K562 (cell line): Measurements from ENCODE around the gene DPAGT1. TPM values are rescaled to one million over a fixed set of nuclear protein-coding genes. Genes with fewer than 3 reads are reported as not detected.

Source experiments
- ARNT ChIP-seq, 2 experiments: fragments of 450-650 bp; IDR thresholded peaks; 2 replicates each; pipeline ENCODE4 v1.6.1; 2016; ENCODE audit warnings: mild to moderate bottlenecking in 1 of 2
- BRD4 ChIP-seq: fragments of 200-600 bp; sonication (generic); IDR thresholded peaks from 2 replicates; pipeline ENCODE4 v1.6.1; 2017; ENCODE audit warnings: inconsistent platforms
- CCNT2 ChIP-seq: IDR thresholded peaks from 2 replicates; pipeline ENCODE4 v1.6.1; 2011; ENCODE audit warnings: borderline replicate concordance, low read depth, mild to moderate bottlenecking, moderate library complexity, mixed read lengths, low read length; ENCODE audit not compliant: insufficient read length; ENCODE audit errors: extremely low read depth
- ELF4 ChIP-seq: fragments of 450-650 bp; formaldehyde crosslinking; IDR thresholded peaks from 2 replicates; pipeline ENCODE4 v1.4.0; 2022; ENCODE audit warnings: missing genetic modification characterization
- FOXM1 ChIP-seq, 2 experiments: fragments of 450-650 bp in 1 of 2; sonication (generic) in 1 of 2; formaldehyde crosslinking in 1 of 2; IDR thresholded peaks; 2 replicates each; pipeline versions ENCODE4 v1.6.1 to v1.9.0; 2017 to 2022; ENCODE audit warnings: low read depth in 2 of 2, mild to moderate bottlenecking in 2 of 2, missing genetic modification reagents in 1 of 2, moderate library complexity in 1 of 2
- NFIC ChIP-seq: fragments of 450-650 bp; IDR thresholded peaks from 2 replicates; pipeline ENCODE4 v1.6.1; 2017; ENCODE audit warnings: mild to moderate bottlenecking, inconsistent platforms
- NR2C2 ChIP-seq, 2 experiments: fragments of 200-800 bp in 1 of 2; sonication (Bioruptor generic) in 1 of 2; sonication (generic) in 1 of 2; formaldehyde crosslinking in 1 of 2; IDR thresholded peaks; 2 replicates each; pipeline versions ENCODE4 v1.6.1 to v1.8.0; 2016 to 2022; ENCODE audit warnings: mild to moderate bottlenecking in 1 of 2, missing compliant biosample characterization in 1 of 2, missing genetic modification characterization in 1 of 2, missing genetic modification reagents in 1 of 2
- RCOR1 ChIP-seq, 2 experiments: IDR thresholded peaks; 2 replicates each; pipeline ENCODE4 v1.6.1; 2012; ENCODE audit warnings: low read depth in 2 of 2, low read length in 2 of 2, borderline replicate concordance in 1 of 2, improper control_type of control experiment in 1 of 2
- RFX7 ChIP-seq: fragments of 250-450 bp; sonication (Bioruptor Pico); IDR thresholded peaks from 2 replicates; pipeline ENCODE4 v1.5.1; 2021; ENCODE audit warnings: mild to moderate bottlenecking
- TOE1 ChIP-seq, 2 experiments: fragments of 450-650 bp in 1 of 2; sonication (generic) in 1 of 2; formaldehyde crosslinking in 1 of 2; IDR thresholded peaks; 2 replicates each; pipeline versions ENCODE4 v1.7.1 to v1.8.0; 2016 to 2022; ENCODE audit warnings: borderline replicate concordance in 2 of 2, mild to moderate bottlenecking in 2 of 2, antibody characterized with exemption in 1 of 2, inconsistent platforms in 1 of 2, low read depth in 1 of 2, missing genetic modification reagents in 1 of 2, moderate library complexity in 1 of 2
- polyA plus RNA-seq, 8 experiments: library from polyadenylated mRNA; depleted of rRNA in 4 of 8; stranded (reverse) in 5 of 8; unstranded in 3 of 8; fragments of >200 nt; fragmentation: Nextera tagmentation in 2 of 8; fragmentation: Illumina TruSeq in 1 of 8; extraction: Ambion mirVana in 2 of 8; extraction: Trizol in 1 of 8; gene quantifications; 2 replicates each; pipeline versions ENCODE4 v1.2.1 to v1.2.3, GENCODE V29; 2011 to 2014; ENCODE audit warnings: inconsistent platforms in 1 of 8, missing spikeins in 1 of 8
- total RNA-seq, 7 experiments: library from RNA; depleted of rRNA in 6 of 7; stranded (reverse); fragments of >200 nt in 6 of 7; fragmentation: Illumina TruSeq in 2 of 7; extraction: Trizol in 2 of 7; gene quantifications; 2 replicates each; pipeline versions ENCODE4 v1.2.1 to v1.2.3, GENCODE V29; 2011 to 2021; ENCODE audit warnings: low replicate concordance in 1 of 7
- TF ChIP-seq, protein P1 (sequence below): fragments of 450-650 bp; formaldehyde crosslinking; conservative IDR thresholded peaks from 2 replicates; pipeline ENCODE4 v1.4.0; 2022; ENCODE audit warnings: mild to moderate bottlenecking, missing genetic modification characterization
- TF ChIP-seq, protein P2 (sequence below): fragments of 250-450 bp; sonication (Bioruptor Pico); IDR thresholded peaks from 2 replicates; pipeline ENCODE4 v1.5.0; 2020; ENCODE audit warnings: mild to moderate bottlenecking, borderline replicate concordance
- TF ChIP-seq, protein P3 (sequence below): fragments of 450-650 bp; IDR thresholded peaks from one replicate; pipeline ENCODE4 v1.6.1; 2018; ENCODE audit warnings: mild to moderate bottlenecking, moderate library complexity; ENCODE audit not compliant: partially characterized antibody
- TF ChIP-seq, protein P4 (sequence below): sonication (generic); formaldehyde crosslinking; IDR thresholded peaks from 2 replicates; pipeline ENCODE4 v1.8.0; 2022; ENCODE audit warnings: missing genetic modification reagents, mild to moderate bottlenecking, borderline replicate concordance
- TF ChIP-seq, protein P5 (sequence below): fragments of 450-650 bp; IDR thresholded peaks from 2 replicates; pipeline ENCODE4 v1.6.1; 2017; ENCODE audit warnings: antibody characterized with exemption
- TF ChIP-seq, protein P6 (sequence below): fragments of 250-450 bp; sonication (Bioruptor Pico); IDR thresholded peaks from 2 replicates; pipeline ENCODE4 v1.8.0; 2022; ENCODE audit warnings: inconsistent platforms

Gene DPAGT1
- total and polyA plus RNA-seq, 9 of the 15 experiments (the other 6 are each of a cell fraction or from before 2014, with no cell fraction given): 29.9 to 135 (median 85.0) TPM

DNA sequence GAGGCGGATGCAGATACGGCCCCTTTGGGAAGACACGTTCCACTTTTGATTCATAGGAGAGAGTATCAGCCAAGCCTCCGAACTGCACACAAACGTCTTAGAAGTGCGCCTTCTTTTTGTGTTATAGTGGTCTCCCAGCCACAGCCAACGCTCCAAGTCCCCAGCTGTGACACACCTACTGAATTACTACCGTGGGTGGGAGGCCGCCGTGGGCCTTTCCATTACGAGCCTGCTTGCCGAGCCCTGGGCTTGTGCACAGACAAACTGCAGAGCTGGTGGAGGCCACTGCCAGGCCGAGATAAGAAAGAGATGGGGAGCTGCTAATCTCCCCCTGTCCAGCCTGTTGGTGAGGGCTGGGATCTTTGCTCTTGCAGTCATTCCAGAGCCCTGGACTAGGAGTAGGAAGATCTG lies 16.2 kb downstream of the DPAGT1 start (continued):
- TF ChIP-seq, protein P1, sequence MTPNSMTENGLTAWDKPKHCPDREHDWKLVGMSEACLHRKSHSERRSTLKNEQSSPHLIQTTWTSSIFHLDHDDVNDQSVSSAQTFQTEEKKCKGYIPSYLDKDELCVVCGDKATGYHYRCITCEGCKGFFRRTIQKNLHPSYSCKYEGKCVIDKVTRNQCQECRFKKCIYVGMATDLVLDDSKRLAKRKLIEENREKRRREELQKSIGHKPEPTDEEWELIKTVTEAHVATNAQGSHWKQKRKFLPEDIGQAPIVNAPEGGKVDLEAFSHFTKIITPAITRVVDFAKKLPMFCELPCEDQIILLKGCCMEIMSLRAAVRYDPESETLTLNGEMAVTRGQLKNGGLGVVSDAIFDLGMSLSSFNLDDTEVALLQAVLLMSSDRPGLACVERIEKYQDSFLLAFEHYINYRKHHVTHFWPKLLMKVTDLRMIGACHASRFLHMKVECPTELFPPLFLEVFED (CRISPR knock-in tag): no peak
- TF ChIP-seq, protein P2, sequence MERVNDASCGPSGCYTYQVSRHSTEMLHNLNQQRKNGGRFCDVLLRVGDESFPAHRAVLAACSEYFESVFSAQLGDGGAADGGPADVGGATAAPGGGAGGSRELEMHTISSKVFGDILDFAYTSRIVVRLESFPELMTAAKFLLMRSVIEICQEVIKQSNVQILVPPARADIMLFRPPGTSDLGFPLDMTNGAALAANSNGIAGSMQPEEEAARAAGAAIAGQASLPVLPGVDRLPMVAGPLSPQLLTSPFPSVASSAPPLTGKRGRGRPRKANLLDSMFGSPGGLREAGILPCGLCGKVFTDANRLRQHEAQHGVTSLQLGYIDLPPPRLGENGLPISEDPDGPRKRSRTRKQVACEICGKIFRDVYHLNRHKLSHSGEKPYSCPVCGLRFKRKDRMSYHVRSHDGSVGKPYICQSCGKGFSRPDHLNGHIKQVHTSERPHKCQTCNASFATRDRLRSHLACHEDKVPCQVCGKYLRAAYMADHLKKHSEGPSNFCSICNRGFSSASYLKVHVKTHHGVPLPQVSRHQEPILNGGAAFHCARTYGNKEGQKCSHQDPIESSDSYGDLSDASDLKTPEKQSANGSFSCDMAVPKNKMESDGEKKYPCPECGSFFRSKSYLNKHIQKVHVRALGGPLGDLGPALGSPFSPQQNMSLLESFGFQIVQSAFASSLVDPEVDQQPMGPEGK (CRISPR knock-in tag): no peak
- peak; percentile 64 for TF ChIP-seq FOXM1 (IDR thresholded peaks at IDR 0.05; ENCODE audit: low read depth)
- no peak for TF ChIP-seq FOXM1 (CRISPR knock-in tag; IDR thresholded peaks at IDR 0.05; ENCODE audit: low read depth)
- peak in 1 of 2 experiments; percentile 82; a peak in 3 of 4 replicates for TF ChIP-seq RCOR1 (IDR thresholded peaks at IDR 0.05; ENCODE audit: borderline replicate concordance in 1 of 2, low read depth in 2 of 2, low read length in 2 of 2)
- TF ChIP-seq, protein P3, sequence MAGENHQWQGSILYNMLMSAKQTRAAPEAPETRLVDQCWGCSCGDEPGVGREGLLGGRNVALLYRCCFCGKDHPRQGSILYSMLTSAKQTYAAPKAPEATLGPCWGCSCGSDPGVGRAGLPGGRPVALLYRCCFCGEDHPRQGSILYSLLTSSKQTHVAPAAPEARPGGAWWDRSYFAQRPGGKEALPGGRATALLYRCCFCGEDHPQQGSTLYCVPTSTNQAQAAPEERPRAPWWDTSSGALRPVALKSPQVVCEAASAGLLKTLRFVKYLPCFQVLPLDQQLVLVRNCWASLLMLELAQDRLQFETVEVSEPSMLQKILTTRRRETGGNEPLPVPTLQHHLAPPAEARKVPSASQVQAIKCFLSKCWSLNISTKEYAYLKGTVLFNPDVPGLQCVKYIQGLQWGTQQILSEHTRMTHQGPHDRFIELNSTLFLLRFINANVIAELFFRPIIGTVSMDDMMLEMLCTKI: no peak
- TF ChIP-seq BRD4: no peak
- peak; percentile 93 for TF ChIP-seq CCNT2
- peak; percentile 87 for TF ChIP-seq NFIC
- no peak for TF ChIP-seq RFX7
- no peak for TF ChIP-seq TOE1 (IDR thresholded peaks at IDR 0.05; ENCODE audit: borderline replicate concordance)
- TF ChIP-seq TOE1 (CRISPR knock-in tag; IDR thresholded peaks at IDR 0.05; ENCODE audit: borderline replicate concordance, low read depth): 0 out of 2 replicates have a peak, but pooled peaks have one; percentile 29
- TF ChIP-seq NR2C2 (CRISPR knock-in tag; IDR thresholded peaks at IDR 0.05): peak; percentile 50; the same call in 1 of the 2 replicates
- TF ChIP-seq NR2C2 (tag; IDR thresholded peaks at IDR 0.05): no peak; the same call in 1 of the 2 replicates
- 0 out of 4 replicates have a peak, but pooled peaks of 1 of the 2 experiments have one; percentile 26 for TF ChIP-seq ARNT (IDR thresholded peaks at IDR 0.05)
- TF ChIP-seq, protein P4, sequence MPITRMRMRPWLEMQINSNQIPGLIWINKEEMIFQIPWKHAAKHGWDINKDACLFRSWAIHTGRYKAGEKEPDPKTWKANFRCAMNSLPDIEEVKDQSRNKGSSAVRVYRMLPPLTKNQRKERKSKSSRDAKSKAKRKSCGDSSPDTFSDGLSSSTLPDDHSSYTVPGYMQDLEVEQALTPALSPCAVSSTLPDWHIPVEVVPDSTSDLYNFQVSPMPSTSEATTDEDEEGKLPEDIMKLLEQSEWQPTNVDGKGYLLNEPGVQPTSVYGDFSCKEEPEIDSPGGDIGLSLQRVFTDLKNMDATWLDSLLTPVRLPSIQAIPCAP: no peak
- no peak for TF ChIP-seq ELF4 (CRISPR knock-in tag)
- TF ChIP-seq, protein P5, sequence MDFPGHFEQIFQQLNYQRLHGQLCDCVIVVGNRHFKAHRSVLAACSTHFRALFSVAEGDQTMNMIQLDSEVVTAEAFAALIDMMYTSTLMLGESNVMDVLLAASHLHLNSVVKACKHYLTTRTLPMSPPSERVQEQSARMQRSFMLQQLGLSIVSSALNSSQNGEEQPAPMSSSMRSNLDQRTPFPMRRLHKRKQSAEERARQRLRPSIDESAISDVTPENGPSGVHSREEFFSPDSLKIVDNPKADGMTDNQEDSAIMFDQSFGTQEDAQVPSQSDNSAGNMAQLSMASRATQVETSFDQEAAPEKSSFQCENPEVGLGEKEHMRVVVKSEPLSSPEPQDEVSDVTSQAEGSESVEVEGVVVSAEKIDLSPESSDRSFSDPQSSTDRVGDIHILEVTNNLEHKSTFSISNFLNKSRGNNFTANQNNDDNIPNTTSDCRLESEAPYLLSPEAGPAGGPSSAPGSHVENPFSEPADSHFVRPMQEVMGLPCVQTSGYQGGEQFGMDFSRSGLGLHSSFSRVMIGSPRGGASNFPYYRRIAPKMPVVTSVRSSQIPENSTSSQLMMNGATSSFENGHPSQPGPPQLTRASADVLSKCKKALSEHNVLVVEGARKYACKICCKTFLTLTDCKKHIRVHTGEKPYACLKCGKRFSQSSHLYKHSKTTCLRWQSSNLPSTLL: no peak
- TF ChIP-seq, protein P6, sequence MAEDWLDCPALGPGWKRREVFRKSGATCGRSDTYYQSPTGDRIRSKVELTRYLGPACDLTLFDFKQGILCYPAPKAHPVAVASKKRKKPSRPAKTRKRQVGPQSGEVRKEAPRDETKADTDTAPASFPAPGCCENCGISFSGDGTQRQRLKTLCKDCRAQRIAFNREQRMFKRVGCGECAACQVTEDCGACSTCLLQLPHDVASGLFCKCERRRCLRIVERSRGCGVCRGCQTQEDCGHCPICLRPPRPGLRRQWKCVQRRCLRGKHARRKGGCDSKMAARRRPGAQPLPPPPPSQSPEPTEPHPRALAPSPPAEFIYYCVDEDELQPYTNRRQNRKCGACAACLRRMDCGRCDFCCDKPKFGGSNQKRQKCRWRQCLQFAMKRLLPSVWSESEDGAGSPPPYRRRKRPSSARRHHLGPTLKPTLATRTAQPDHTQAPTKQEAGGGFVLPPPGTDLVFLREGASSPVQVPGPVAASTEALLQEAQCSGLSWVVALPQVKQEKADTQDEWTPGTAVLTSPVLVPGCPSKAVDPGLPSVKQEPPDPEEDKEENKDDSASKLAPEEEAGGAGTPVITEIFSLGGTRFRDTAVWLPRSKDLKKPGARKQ (CRISPR knock-in tag): no peak
